Choroid plexus epithelial cell (primary cell): Measurements from ENCODE around the gene GRK1.

Experiments
- DNase-seq: peaks from one replicate; pipeline ENCODE4 v3.0.0-alpha.2; 2010; ENCODE audit warnings: low read depth
- H3K4me3 ChIP-seq: 2 replicates; pipeline ENCODE4 v1.5.1; 2011; ENCODE audit warnings: low read depth, mild to moderate bottlenecking, control low read depth, low read length, moderate library complexity
- CTCF ChIP-seq: conservative IDR thresholded peaks from 2 replicates; pipeline ENCODE4 v1.5.1; 2011; ENCODE audit warnings: low read depth, mild to moderate bottlenecking, control low read depth, inconsistent platforms, low read length, moderate library complexity

Gene GRK1

GRCh38 chr13:113638173-113638746 lies 28.8 kb upstream of the GRK1 start:
- no peak overlapping the region for H3K4me3 ChIP-seq
- no peak for DNase-seq
- no peak for TF ChIP-seq CTCF

GRCh38 chr13:113638806-113639205 lies 28.2 kb upstream of the GRK1 start:
- TF ChIP-seq CTCF = no peak
- no peak for DNase-seq
- no peak overlapping the region for H3K4me3 ChIP-seq

- no peak for TF ChIP-seq CTCF
Observed at GRCh38 chr13:113639616-113640262, 27.3 kb upstream of the GRK1 start.

GRCh38 chr13:113641426-113641825 lies 25.6 kb upstream of the GRK1 start:
- no peak for DNase-seq
- TF ChIP-seq CTCF = no peak
- H3K4me3 ChIP-seq = no peak overlapping the region

More at GRCh38 chr13:113639616-113640262, 27.3 kb upstream of the GRK1 start:
- H3K4me3 ChIP-seq = no peak overlapping the region
- no peak for DNase-seq

- no peak for TF ChIP-seq CTCF
- H3K4me3 ChIP-seq = no peak overlapping the region
- DNase-seq = no peak
Observed at GRCh38 chr13:113642563-113642962, 24.5 kb upstream of the GRK1 start.

GRCh38 chr13:113643593-113643992 lies 23.4 kb upstream of the GRK1 start:
- DNase-seq = peak; percentile 9
- H3K4me3 ChIP-seq = no peak overlapping the region
- no peak for TF ChIP-seq CTCF

GRCh38 chr13:113644800-113645199 lies 22.2 kb upstream of the GRK1 start:
- no peak for TF ChIP-seq CTCF
- no peak for DNase-seq
- no peak overlapping the region for H3K4me3 ChIP-seq
